HepG2 (cell line): ENCODE measurements around the gene PLXNA3. TPM values are rescaled to one million over a fixed set of nuclear protein-coding genes. Genes with fewer than 3 reads are reported as not detected.

Experiments
- ATAC-seq: fragments of 200-7000 bp; cut with Tn5 transposase; 3 replicates; pipeline ENCODE4 v1.9.1; 2020; ENCODE audit warnings: mild to moderate bottlenecking, moderate library complexity
- BruUV-seq: library from RNA; stranded (reverse); fragments of 400-500 nt; replicated peaks from 2 replicates; lab custom pipeline; 2021; lab: Mats Ljungman, UMichigan
- CTCF ChIA-PET: fragments of 300-600 bp; formaldehyde crosslinking; extraction: SDS; loops from one replicate; lab custom pipeline; 2021; ENCODE audit warnings: low total read pairs, inconsistent platforms, low intra/inter-chr PET ratio; lab: Yijun Ruan, JAX
- POLR2A ChIA-PET: fragments of 350-600 bp; sonication (Branson Sonifier 250); formaldehyde crosslinking; loops from one replicate; lab custom pipeline; 2020; ENCODE audit warnings: antibody characterized with exemption, inconsistent platforms; lab: Yijun Ruan, JAX
- DNase-seq: peaks from one replicate; pipeline ENCODE4 v3.0.0-alpha.2; 2015; ENCODE audit warnings: low spot score
- FAIRE-seq: peaks from 3 replicates; lab custom pipeline; 2011; peaks lifted over from hg19 to GRCh38; lab: Jason Lieb, UNC
- H2AFZ ChIP-seq: one replicate; pipeline ENCODE4 v1.6.1; 2011; ENCODE audit warnings: low read length, inconsistent platforms
- H3K27ac ChIP-seq: fragments of 300-600 bp; 3 replicates; pipeline ENCODE4 v1.8.0; 2011; ENCODE audit warnings: mixed run types, mild to moderate bottlenecking, mixed read lengths, low read length, inconsistent platforms; ENCODE audit not compliant: insufficient read depth; ENCODE audit errors: extremely low read length
- H3K27me3 ChIP-seq, 2 experiments: fragments of 200-600 bp in 1 of 2; 2 replicates in 1 of 2; 3 replicates in 1 of 2; pipeline versions ENCODE4 v1.6.0 to v1.8.0; 2011; ENCODE audit warnings: low read length in 2 of 2, mild to moderate bottlenecking in 2 of 2, moderate library complexity in 2 of 2, inconsistent platforms in 1 of 2; ENCODE audit not compliant: insufficient read depth in 2 of 2, control insufficient read depth in 1 of 2
- H3K36me3 ChIP-seq, 2 experiments: fragments of 200-600 bp in 1 of 2; replicated peaks in 1 of 2; 2 replicates in 1 of 2; 3 replicates in 1 of 2; pipeline versions ENCODE4 v1.5.1 to v1.8.0; 2011; ENCODE audit warnings: low read length in 2 of 2, inconsistent platforms in 1 of 2; ENCODE audit not compliant: insufficient read depth in 2 of 2, control insufficient read depth in 1 of 2
- H3K4me1 ChIP-seq: 2 replicates; pipeline ENCODE4 v1.5.1; 2012; ENCODE audit warnings: low read length, inconsistent platforms; ENCODE audit not compliant: insufficient read depth
- H3K4me2 ChIP-seq: 2 replicates; pipeline ENCODE4 v1.6.0; 2011; ENCODE audit warnings: low read depth, low read length, inconsistent platforms
- H3K4me3 ChIP-seq, 3 experiments: fragments of 200-600 bp in 1 of 3; sonication (generic), shearing (Covaris generic) in 1 of 3; replicated peaks in 1 of 3; 2 replicates each; pipeline ENCODE4 v1.5.1; 2011 to 2016; ENCODE audit warnings: low read length in 3 of 3, inconsistent platforms in 2 of 3, low read depth in 2 of 3, mild to moderate bottlenecking in 2 of 3, control low read depth in 1 of 3, mixed read lengths in 1 of 3; ENCODE audit not compliant: insufficient read depth in 1 of 3
- H3K79me2 ChIP-seq: one replicate; pipeline ENCODE4 v1.6.1; 2011; ENCODE audit warnings: low read length, inconsistent platforms; ENCODE audit not compliant: insufficient read depth
- H3K9ac ChIP-seq: 2 replicates; pipeline ENCODE4 v1.6.0; 2011; ENCODE audit warnings: mild to moderate bottlenecking, low read depth, low read length, inconsistent platforms; ENCODE audit not compliant: insufficient read depth
- H3K9me3 ChIP-seq: 2 replicates; pipeline ENCODE4 v1.5.1; 2012; ENCODE audit warnings: mild to moderate bottlenecking, low read length
- H4K20me1 ChIP-seq: 2 replicates; pipeline ENCODE4 v1.6.0; 2011; ENCODE audit warnings: inconsistent platforms, mild to moderate bottlenecking, low read length, moderate library complexity; ENCODE audit not compliant: insufficient read depth
- KDM5B ChIP-seq: sonication (generic); formaldehyde crosslinking; IDR thresholded peaks from 2 replicates; pipeline ENCODE4 v1.4.0; 2020; ENCODE audit warnings: missing genetic modification reagents, mild to moderate bottlenecking, borderline replicate concordance
- KLF15 ChIP-seq: sonication (generic); formaldehyde crosslinking; IDR thresholded peaks from 2 replicates; pipeline ENCODE4 v1.8.1; 2023; ENCODE audit warnings: borderline replicate concordance, mild to moderate bottlenecking, inconsistent platforms, missing genetic modification reagents, mixed read lengths
- MLLT10 ChIP-seq: sonication (generic); formaldehyde crosslinking; IDR thresholded peaks from 2 replicates; pipeline ENCODE4 v1.4.0; 2020; ENCODE audit warnings: missing genetic modification reagents
- ZNF10 ChIP-seq: sonication (generic); formaldehyde crosslinking; IDR thresholded peaks from 2 replicates; pipeline ENCODE4 v1.4.0; 2020; ENCODE audit warnings: mild to moderate bottlenecking, low read depth, missing genetic modification reagents, borderline replicate concordance
- ZNF143 ChIP-seq: sonication (generic); formaldehyde crosslinking; IDR thresholded peaks from 2 replicates; pipeline ENCODE4 v1.4.0; 2020; ENCODE audit warnings: missing genetic modification reagents
- ZNF253 ChIP-seq: sonication (generic); formaldehyde crosslinking; IDR thresholded peaks from 2 replicates; pipeline ENCODE4 v1.8.0; 2022; ENCODE audit warnings: mild to moderate bottlenecking, missing genetic modification reagents, borderline replicate concordance
- ZNF34 ChIP-seq: sonication (generic); formaldehyde crosslinking; IDR thresholded peaks from 2 replicates; pipeline ENCODE4 v1.4.0; 2020; ENCODE audit warnings: mild to moderate bottlenecking, missing genetic modification reagents, borderline replicate concordance
- ZNF569 ChIP-seq: sonication (generic); formaldehyde crosslinking; IDR thresholded peaks from 2 replicates; pipeline ENCODE4 v1.5.0; 2020; ENCODE audit warnings: mild to moderate bottlenecking, missing genetic modification reagents, moderate library complexity, borderline replicate concordance
- WGBS: methylation state at CpG from one replicate; pipeline ENCODE4 v1.1.6; 2017; ENCODE audit warnings: low lambda C conversion rate; 5-methylcytosine and 5-hydroxymethylcytosine counted together
- in situ Hi-C: cut with HindIII; loops from 2 replicates; pipeline ENCODE4 v1.10.0; 2017; ENCODE audit warnings: low pct_unique_long_range_greater_than_20kb; ENCODE audit not compliant: extremely low pct_ligation_motif_present
- intact Hi-C: fragments of 100-400 bp; cut with micrococcal nuclease; formaldehyde crosslinking; loops from one replicate; pipeline ENCODE4 v1.10.0; 2022; ENCODE audit not compliant: unreplicated experiment
- polyA plus RNA-seq, 8 experiments: library from polyadenylated mRNA; depleted of rRNA in 3 of 8; stranded (reverse) in 7 of 8; unstranded in 1 of 8; fragments of >200 nt; fragmentation: Illumina TruSeq in 4 of 8; extraction: Trizol in 4 of 8; gene quantifications; 2 replicates each; pipeline versions ENCODE4 v1.2.1 to v1.2.3, GENCODE V29; 2011 to 2016; ENCODE audit warnings: low read depth in 4 of 8, missing spikeins in 1 of 8, mixed read lengths in 1 of 8; ENCODE audit not compliant: insufficient read depth in 1 of 8
- total RNA-seq, 5 experiments: library from RNA; depleted of rRNA; stranded (reverse); fragments of >200 nt; fragmentation: Illumina TruSeq; extraction: Trizol; gene quantifications; 2 replicates each; pipeline ENCODE4 v1.2.3, GENCODE V29; 2016; ENCODE audit warnings: low read depth in 1 of 5
- TF ChIP-seq, protein P1 (sequence below): sonication (generic); formaldehyde crosslinking; IDR thresholded peaks from 2 replicates; pipeline ENCODE4 v1.8.1; 2022; ENCODE audit warnings: mild to moderate bottlenecking, missing genetic modification reagents
- TF ChIP-seq, protein P2 (sequence below): IDR thresholded peaks from 2 replicates; pipeline ENCODE4 v1.6.1; 2016; ENCODE audit warnings: mild to moderate bottlenecking, missing biosample characterization, missing genetic modification reagents
- TF ChIP-seq, protein P3 (sequence below): sonication (generic); formaldehyde crosslinking; IDR thresholded peaks from 2 replicates; pipeline ENCODE4 v1.5.0; 2020; ENCODE audit warnings: missing genetic modification reagents
- TF ChIP-seq, protein P4 (sequence below), 2 experiments: sonication (generic) in 1 of 2; formaldehyde crosslinking in 1 of 2; IDR thresholded peaks; 2 replicates each; pipeline versions ENCODE4 v1.5.1 to v1.6.1; 2011 to 2020; ENCODE audit warnings: borderline replicate concordance in 1 of 2, low read depth in 1 of 2, low read length in 1 of 2, mild to moderate bottlenecking in 1 of 2, missing genetic modification reagents in 1 of 2, moderate library complexity in 1 of 2

Gene PLXNA3
- total and polyA plus RNA-seq, 2 of the 13 experiments (the other 11 are each of a cell fraction or from before 2014, with no cell fraction given): 5.8 to 20.6 TPM

DNA sequence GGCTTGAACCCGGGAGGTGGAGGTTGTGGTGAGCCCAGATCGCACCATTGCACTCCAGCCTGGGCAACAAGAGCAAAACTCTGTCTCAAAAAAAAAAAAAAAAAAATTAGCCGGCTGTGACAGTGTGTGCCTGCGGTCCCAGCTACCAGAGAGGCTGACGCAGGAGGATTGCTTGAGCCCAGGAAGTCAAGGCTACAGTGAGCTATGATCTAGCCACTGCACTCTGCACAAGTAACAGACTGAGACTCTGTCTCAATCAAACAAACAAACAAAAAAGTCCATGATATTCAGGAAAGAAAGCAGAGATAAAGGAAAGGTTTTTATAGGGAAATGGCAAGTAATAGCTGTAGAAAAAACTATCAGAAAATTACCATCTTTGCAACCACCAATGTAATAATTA lies 23.1 kb downstream of the PLXNA3 start:
- no peak overlapping the region for H3K4me3 ChIP-seq
- H3K9me3 ChIP-seq: no peaks in the 10 kb centered on the region
- no peak overlapping the region for H2AFZ ChIP-seq
- ChIA-PET POLR2A (interaction anchor here (2.3 kb wide), 1 partner anchor 9 kb away, joined by 11 read pairs; the partner anchor contains the start of gene SLC10A3), CTCF (no interaction called here)
- no peak overlapping the region for H3K27ac ChIP-seq
- H3K36me3 ChIP-seq: no peaks in the 10 kb centered on the region; a peak in 1 of 5 replicates
- TF ChIP-seq MLLT10 (CRISPR knock-in tag) (no peak), KLF15 (CRISPR knock-in tag) (no peak), ZNF10 (CRISPR knock-in tag) (no peak), ZNF143 (CRISPR knock-in tag) (no peak), ZNF569 (no peak), KDM5B (no peak), ZNF253 (CRISPR knock-in tag) (no peak), ZNF34 (CRISPR knock-in tag) (no peak)
- TF ChIP-seq, protein P1, sequence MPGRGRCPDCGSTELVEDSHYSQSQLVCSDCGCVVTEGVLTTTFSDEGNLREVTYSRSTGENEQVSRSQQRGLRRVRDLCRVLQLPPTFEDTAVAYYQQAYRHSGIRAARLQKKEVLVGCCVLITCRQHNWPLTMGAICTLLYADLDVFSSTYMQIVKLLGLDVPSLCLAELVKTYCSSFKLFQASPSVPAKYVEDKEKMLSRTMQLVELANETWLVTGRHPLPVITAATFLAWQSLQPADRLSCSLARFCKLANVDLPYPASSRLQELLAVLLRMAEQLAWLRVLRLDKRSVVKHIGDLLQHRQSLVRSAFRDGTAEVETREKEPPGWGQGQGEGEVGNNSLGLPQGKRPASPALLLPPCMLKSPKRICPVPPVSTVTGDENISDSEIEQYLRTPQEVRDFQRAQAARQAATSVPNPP (CRISPR knock-in tag): no peak
- TF ChIP-seq, protein P2, sequence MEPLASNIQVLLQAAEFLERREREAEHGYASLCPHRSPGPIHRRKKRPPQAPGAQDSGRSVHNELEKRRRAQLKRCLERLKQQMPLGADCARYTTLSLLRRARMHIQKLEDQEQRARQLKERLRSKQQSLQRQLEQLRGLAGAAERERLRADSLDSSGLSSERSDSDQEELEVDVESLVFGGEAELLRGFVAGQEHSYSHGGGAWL: no peak
- TF ChIP-seq, protein P3, sequence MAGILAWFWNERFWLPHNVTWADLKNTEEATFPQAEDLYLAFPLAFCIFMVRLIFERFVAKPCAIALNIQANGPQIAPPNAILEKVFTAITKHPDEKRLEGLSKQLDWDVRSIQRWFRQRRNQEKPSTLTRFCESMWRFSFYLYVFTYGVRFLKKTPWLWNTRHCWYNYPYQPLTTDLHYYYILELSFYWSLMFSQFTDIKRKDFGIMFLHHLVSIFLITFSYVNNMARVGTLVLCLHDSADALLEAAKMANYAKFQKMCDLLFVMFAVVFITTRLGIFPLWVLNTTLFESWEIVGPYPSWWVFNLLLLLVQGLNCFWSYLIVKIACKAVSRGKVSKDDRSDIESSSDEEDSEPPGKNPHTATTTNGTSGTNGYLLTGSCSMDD: no peak
- TF ChIP-seq, protein P4, sequence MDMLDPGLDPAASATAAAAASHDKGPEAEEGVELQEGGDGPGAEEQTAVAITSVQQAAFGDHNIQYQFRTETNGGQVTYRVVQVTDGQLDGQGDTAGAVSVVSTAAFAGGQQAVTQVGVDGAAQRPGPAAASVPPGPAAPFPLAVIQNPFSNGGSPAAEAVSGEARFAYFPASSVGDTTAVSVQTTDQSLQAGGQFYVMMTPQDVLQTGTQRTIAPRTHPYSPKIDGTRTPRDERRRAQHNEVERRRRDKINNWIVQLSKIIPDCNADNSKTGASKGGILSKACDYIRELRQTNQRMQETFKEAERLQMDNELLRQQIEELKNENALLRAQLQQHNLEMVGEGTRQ (IDR thresholded peaks at IDR 0.05; ENCODE audit: low read depth, low read length): no peak
- TF ChIP-seq, protein P4 (CRISPR knock-in tag; IDR thresholded peaks at IDR 0.05; ENCODE audit: borderline replicate concordance): no peak
- TF ChIP-seq, all 625 proteins: peak for 0
- Histone ChIP-seq H3K79me2 (no peaks in the 10 kb centered on the region), H4K20me1 (no peaks in the 10 kb centered on the region), H3K4me2 (no peak overlapping the region), H3K27me3 (no peaks in the 10 kb centered on the region), H3K4me1 (peaks cover 26% of the 10 kb centered on the region), H3K9ac (no peak overlapping the region)
- peak; percentile 40 for FAIRE-seq
- peak; percentile 15; the same call in 1 of the 3 replicates for ATAC-seq
- 19% methylated on average over 4 of the region's 5 CpGs for WGBS
- BruUV-seq: no TSS peak
- in situ Hi-C loops (loop anchor here (5.0 kb wide), 1 partner anchor 36 kb away; the partner anchor contains the start of gene FAM3A), intact Hi-C loops (no loop called here)
- DNase-seq: no peak
